Panc1 (cell line): ENCODE measurements around the gene TUSC7. TPM values are rescaled to one million over a fixed set of nuclear protein-coding genes. Genes with fewer than 3 reads are reported as not detected.

Experiments used
- ATAC-seq: fragments of 200-7000 bp; cut with Tn5 transposase; 2 replicates; pipeline ENCODE4 v1.9.1; 2020; ENCODE audit warnings: mild to moderate bottlenecking, moderate library complexity
- BruUV-seq: library from RNA; stranded (reverse); fragments of 400-500 nt; replicated peaks from 2 replicates; lab custom pipeline; 2021; lab: Mats Ljungman, UMichigan
- CTCF ChIA-PET: fragments of 300-600 bp; sonication (Branson Sonifier 250); formaldehyde crosslinking; loops from one replicate; lab custom pipeline; 2022; ENCODE audit warnings: antibody characterized with exemption; lab: Charles Lee
- POLR2A ChIA-PET: fragments of 300-600 bp; sonication (Branson Sonifier 250); formaldehyde crosslinking; loops from one replicate; lab custom pipeline; 2022; ENCODE audit warnings: antibody characterized with exemption; lab: Charles Lee
- DNase-seq: peaks from one replicate; pipeline ENCODE4 v3.0.0-alpha.2; 2010; ENCODE audit warnings: low read depth, low spot score
- H3K27ac ChIP-seq: 2 replicates; pipeline ENCODE4 v1.5.1; 2011; ENCODE audit warnings: mild to moderate bottlenecking, low read length, inconsistent platforms
- H3K27me3 ChIP-seq: fragments of 200-500 bp; sonication (Bioruptor generic); 2 replicates; pipeline ENCODE4 v1.6.0; 2014; ENCODE audit warnings: low read length, inconsistent platforms; ENCODE audit not compliant: control insufficient read depth, insufficient read depth
- H3K36me3 ChIP-seq: fragments of 200-500 bp; sonication (Bioruptor generic); 2 replicates; pipeline ENCODE4 v1.5.1; 2014; ENCODE audit warnings: inconsistent platforms, mild to moderate bottlenecking, low read length, moderate library complexity; ENCODE audit not compliant: control insufficient read depth, insufficient read depth
- H3K4me1 ChIP-seq: 2 replicates; pipeline ENCODE4 v1.5.1; 2011; ENCODE audit warnings: inconsistent platforms, mild to moderate bottlenecking, low read length, moderate library complexity; ENCODE audit not compliant: control insufficient read depth, insufficient read depth
- H3K4me3 ChIP-seq, 2 experiments: 2 replicates each; pipeline ENCODE4 v1.5.1; 2011 to 2012; ENCODE audit warnings: low read depth in 2 of 2, low read length in 2 of 2, mild to moderate bottlenecking in 2 of 2, inconsistent platforms in 1 of 2, moderate library complexity in 1 of 2
- H3K9me3 ChIP-seq: fragments of 200-500 bp; sonication (Bioruptor generic); 2 replicates; pipeline ENCODE4 v1.5.1; 2014; ENCODE audit warnings: low read depth, mild to moderate bottlenecking, inconsistent platforms, low read length, moderate library complexity; ENCODE audit not compliant: control insufficient read depth, insufficient read depth
- CTCF ChIP-seq: fragments of 450-650 bp; IDR thresholded peaks from 2 replicates; pipeline ENCODE4 v1.5.1; 2017; ENCODE audit warnings: mild to moderate bottlenecking
- POLR2AphosphoS5 ChIP-seq: IDR thresholded peaks from 2 replicates; pipeline ENCODE4 v1.6.1; 2012; ENCODE audit warnings: mild to moderate bottlenecking, low read depth, low read length, moderate library complexity
- REST ChIP-seq, 2 experiments: IDR thresholded peaks; 2 replicates each; pipeline ENCODE4 v1.6.1; 2011 to 2012; ENCODE audit warnings: low read depth in 2 of 2, control low read depth in 1 of 2, low read length in 1 of 2, mild to moderate bottlenecking in 1 of 2, moderate library complexity in 1 of 2; ENCODE audit not compliant: insufficient read depth in 1 of 2
- SIN3A ChIP-seq: IDR thresholded peaks from 2 replicates; pipeline ENCODE4 v1.6.1; 2012; ENCODE audit warnings: low read depth, mild to moderate bottlenecking, low read length, moderate library complexity, borderline replicate concordance; ENCODE audit not compliant: insufficient read depth
- TCF7L2 ChIP-seq: IDR thresholded peaks from 2 replicates; pipeline ENCODE4 v1.6.1; 2011; ENCODE audit warnings: mild to moderate bottlenecking, low read depth, low read length, inconsistent platforms
- in situ Hi-C: cut with HindIII; loops from 2 replicates; pipeline ENCODE4 v1.10.0; 2016; ENCODE audit warnings: low sequenced_read_pairs, low pct_unique_long_range_greater_than_20kb
- intact Hi-C: fragments of 100-400 bp; cut with micrococcal nuclease; formaldehyde crosslinking; loops from one replicate; pipeline ENCODE4 v1.10.0; 2022; ENCODE audit not compliant: unreplicated experiment
- total RNA-seq: library from RNA; stranded (reverse); gene quantifications from one replicate; pipeline ENCODE4 v1.2.1, GENCODE V29; 2021; ENCODE audit not compliant: unreplicated experiment

The TUSC7 gene
- total RNA-seq, 1 experiment from 2014 or later: not detected

GRCh38 chr3:116671151-116671550, 38.4 kb upstream of the TUSC7 start:
- H3K4me3 ChIP-seq: no peak overlapping the region
- in situ Hi-C loops: no loop called here
- intact Hi-C loops: no loop called here
- no peak overlapping the region for H3K27ac ChIP-seq
- POLR2A ChIA-PET: no interaction called here
- DNase-seq (no peak), ATAC-seq (no peak)
- no peaks in the 10 kb centered on the region for H3K36me3 ChIP-seq
- no peaks in the 10 kb centered on the region for H3K9me3 ChIP-seq
- CTCF ChIA-PET: interaction anchor here (0.7 kb wide), 1 partner anchor 861 kb away, joined by 11 read pairs; no protein-coding TSS in a partner anchor
- H3K27me3 ChIP-seq: no peaks in the 10 kb centered on the region
- no peaks in the 10 kb centered on the region for H3K4me1 ChIP-seq
- no TSS peak for BruUV-seq
- no peak for TF ChIP-seq POLR2AphosphoS5
- no peak for TF ChIP-seq TCF7L2
- no peak for TF ChIP-seq CTCF
- no peak for TF ChIP-seq SIN3A
- no peak for TF ChIP-seq REST (IDR thresholded peaks at IDR 0.05; ENCODE audit: insufficient read depth in 1 of 2, low read depth in 2 of 2, low read length in 1 of 2)

GRCh38 chr3:116678853-116679252, 30.7 kb upstream of the TUSC7 start:
- no peaks in the 10 kb centered on the region for H3K36me3 ChIP-seq
- no peak overlapping the region for H3K27ac ChIP-seq
- H3K4me3 ChIP-seq: no peak overlapping the region
- in situ Hi-C loops (no loop called here), intact Hi-C loops (no loop called here)
- no peaks in the 10 kb centered on the region for H3K27me3 ChIP-seq
- POLR2A ChIA-PET: interaction anchor here (0.8 kb wide), 1 partner anchor 40 kb away, joined by 4 read pairs; no protein-coding TSS in a partner anchor
- H3K4me1 ChIP-seq: no peaks in the 10 kb centered on the region
- no peak for ATAC-seq
- no peak for DNase-seq
- TF ChIP-seq CTCF (no peak), TCF7L2 (no peak), REST (IDR thresholded peaks at IDR 0.05; ENCODE audit: insufficient read depth in 1 of 2, low read depth in 2 of 2, low read length in 1 of 2) (no peak), POLR2AphosphoS5 (no peak), SIN3A (no peak)
- no peaks in the 10 kb centered on the region for H3K9me3 ChIP-seq
- CTCF ChIA-PET: no interaction called here
- BruUV-seq: no TSS peak
